Left renal cortex interstitium (tissue), 4 donors: ENCODE results near the gene MRAP2. TPM values are rescaled to one million over a fixed set of nuclear protein-coding genes. Genes with fewer than 3 reads are reported as not detected.

Experiments
- DNase-seq, 4 donors: peaks; one replicate each; pipeline ENCODE4 v3.0.0-alpha.2; 2013; ENCODE audit warnings: low read depth in 4 of 4, low spot score in 2 of 4, missing footprints in 1 of 4
- polyA plus RNA-seq, 4 donors: library from polyadenylated mRNA; unstranded; fragments of 120-200 nt; gene quantifications; one replicate each; pipeline ENCODE4 v1.2.1, GENCODE V29; 2013; ENCODE audit not compliant: insufficient read length in 4 of 4

Gene MRAP2
- polyA plus RNA-seq = 1 to 10 TPM; 2.3 to 4.1 (median 3.3) TPM

DNA sequence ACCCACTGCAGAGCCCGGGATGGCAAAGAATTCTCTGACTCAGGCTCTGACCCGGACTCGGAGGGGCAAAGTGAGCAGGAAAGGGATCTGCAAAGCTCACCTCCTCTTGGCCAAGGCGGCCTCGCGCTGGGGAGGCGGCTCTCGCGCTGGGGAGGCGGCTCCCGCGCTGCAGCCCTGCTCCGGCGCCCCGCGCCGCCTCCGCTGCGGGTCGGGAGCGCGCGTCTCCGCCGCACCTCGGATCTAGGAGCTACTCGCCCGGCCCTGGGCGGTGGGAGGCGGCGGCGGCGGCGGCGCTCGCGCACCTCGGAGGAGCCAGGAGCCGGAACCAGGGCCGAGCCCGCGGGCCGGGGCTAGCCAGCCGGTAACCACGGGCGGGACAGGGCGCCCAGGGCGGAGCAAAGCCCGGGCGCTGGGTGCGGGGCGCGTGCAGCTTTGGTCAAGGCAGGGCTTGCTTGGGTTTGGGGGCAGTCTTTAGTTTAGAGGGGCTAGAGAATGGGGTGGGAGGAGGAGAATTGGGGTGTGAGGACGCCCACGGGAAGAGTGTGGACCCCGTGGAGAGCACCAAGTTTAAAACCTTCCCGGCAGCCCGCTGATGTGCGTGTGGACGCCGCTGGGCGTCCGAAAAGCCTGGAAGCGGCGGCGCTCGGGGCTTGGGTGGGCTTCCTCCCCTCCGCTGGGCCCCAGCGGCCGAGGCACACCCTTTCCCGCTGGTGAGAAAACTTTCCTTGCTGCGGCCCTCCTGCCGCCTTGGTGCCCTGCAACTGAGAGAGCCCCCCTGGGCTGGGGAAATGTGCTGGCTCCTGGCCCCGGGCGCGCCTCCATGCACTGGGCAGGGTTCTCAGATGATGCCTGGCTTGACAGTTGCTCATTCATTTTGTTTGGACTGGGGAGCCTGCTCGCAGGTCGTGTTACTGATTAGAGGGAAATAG lies at the start of gene MRAP2:
MRAP2 (plus strand) TSS at position 250 of the 929 bp plus-strand sequence. CDS start 21,547 bp downstream, outside the sequence.
- no peak for DNase-seq

GRCh38 chr6:83984411-83984810 lies 49.2 kb upstream of the MRAP2 start:
- DNase-seq = no peak

- no peak for DNase-seq
Measured at GRCh38 chr6:83985308-83985713, 48.3 kb upstream of the MRAP2 start.

- no peak for DNase-seq
Measured at GRCh38 chr6:83985715-83986114, 47.9 kb upstream of the MRAP2 start.

DNA sequence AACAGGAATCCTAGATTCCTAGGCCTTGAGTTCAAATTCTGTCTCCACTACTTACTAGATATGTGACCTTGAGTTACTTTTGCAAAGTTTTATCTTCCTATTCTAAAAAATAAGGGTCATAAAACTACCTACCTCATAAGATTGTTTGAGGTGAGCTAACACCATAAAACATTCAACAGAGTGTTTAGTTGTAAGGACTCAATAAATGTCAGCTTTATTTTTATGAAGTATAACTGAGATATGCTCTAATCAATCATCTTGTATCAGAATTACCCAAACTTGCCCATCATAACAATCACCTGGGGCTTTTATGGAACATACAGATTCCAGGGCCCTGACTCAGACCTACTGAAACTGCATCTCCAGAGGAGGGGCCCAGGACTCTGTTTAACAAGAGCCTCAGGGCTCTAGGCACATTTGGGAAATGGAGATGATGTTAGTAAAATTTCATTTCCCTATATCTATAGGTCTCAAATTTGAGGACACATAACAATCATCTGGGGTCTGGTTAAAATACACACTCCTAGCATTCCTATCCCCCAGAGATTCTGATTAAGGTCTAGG lies 35.5 kb upstream of the MRAP2 start:
- no peak for DNase-seq

DNA sequence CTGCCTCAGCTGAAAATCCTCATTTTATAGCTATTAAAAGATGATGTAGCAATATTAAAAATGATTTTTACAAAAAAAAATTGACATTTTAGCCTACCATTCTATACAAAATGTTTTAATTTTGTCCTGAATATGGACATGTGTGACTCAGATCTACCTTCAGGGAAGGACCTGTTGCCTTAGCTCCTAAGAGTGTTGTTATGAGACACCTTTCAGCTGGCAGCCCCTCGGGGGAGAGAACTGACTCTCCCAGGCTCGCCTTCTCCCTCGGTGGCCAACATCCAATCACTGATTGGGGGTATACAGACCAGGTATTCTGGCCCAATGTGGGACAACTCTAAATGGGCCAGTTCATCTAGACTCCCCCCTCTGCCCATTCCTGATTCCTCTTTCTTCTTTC lies 32.5 kb upstream of the MRAP2 start:
- no peak for DNase-seq

DNA sequence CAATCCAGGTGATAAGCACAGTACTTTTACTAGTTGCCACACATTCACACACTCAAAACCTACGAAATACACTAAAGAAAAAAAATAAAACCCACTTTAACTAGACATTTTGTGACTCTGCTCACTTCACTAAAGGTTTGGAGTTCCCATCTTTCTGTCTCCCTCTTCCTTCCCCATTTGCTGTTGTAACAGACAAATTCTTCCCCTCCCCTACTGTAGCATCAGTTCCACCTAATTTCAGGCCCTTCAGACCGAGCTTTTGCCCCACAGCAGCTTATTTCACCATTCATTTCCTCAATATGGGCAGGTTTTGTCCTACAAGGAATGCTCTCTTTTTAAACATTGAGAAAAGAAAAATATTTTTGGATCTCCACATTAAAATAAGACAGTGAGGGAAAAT lies 31.3 kb upstream of the MRAP2 start:
- no peak for DNase-seq

DNA sequence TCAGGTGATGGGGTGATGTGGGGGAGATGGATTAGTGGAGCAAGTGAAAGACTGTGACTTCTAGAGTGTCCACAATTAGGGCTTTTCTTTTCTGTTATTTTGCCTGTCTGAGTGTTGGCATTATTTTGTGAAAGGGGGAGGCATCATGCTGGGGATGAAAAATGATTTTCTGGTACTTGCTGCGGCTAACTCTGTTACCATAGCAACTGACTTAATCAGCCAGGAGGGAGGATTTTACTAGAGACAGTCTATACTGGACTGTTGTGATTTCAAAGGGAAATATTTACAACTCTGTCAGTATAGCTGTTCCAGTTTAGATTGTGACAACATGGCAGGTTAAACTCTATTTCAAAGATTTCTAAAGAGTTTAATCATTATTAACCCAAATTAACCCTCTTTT lies 30.4 kb upstream of the MRAP2 start:
- no peak for DNase-seq

DNA sequence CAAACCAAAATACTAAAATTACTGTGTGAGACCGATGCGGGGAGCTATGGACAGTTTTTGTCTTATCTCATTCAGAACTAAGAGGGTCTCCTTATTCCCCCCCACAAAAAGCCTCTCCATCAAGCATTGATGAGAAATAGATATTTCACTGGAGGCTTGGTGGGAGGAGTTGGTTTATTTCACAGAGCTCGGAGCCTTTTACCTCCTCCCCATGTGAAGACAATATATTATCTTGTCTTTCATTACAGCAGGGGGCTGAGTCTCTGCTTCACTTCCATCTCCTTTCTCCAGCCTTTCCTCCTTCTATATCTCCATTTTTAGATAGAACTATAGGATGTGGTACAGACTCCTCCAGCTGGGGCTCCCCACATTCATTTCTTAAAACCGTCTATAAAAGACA lies 29.9 kb upstream of the MRAP2 start:
- no peak for DNase-seq

GRCh38 chr6:84007871-84008270 lies 25.7 kb upstream of the MRAP2 start:
- DNase-seq = no peak

DNA sequence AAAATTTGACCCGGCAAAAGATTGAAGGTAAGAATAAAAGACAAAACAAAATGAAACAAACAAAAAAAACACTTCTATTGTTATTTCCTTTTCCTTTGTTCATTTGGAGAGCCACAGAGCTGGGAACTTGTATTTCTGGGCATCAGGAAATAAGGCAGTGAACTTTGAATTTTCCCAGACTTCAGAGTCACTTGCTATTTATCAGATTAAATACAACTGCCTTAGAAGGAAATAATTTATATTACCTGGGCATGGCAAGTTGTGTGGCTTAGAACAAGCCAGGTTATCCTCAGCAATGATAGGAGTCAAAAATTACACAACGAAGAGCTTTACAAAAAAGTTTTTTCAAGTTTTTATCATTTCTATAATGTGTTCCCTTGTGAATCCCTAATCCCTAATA lies 20.2 kb upstream of the MRAP2 start:
- no peak for DNase-seq

DNA sequence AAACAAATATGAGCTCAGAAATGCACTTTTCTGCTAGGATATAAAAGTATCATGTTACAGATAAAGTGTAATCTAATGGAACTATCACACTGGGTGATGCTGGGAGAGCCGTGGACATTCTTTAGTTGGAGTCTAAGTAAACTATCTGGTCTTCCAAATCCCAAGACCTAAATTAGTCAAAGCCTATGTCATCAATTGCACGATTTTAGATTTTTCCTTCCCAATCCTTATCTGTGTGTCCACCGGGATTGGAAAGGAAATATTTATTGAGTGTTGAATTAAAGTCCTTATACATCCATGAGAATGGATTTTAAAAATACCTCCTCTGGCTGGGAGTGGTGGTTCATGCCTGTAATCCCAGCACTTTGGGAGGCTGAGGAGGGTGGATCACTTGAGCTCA lies 19.6 kb upstream of the MRAP2 start:
- DNase-seq = no peak

DNA sequence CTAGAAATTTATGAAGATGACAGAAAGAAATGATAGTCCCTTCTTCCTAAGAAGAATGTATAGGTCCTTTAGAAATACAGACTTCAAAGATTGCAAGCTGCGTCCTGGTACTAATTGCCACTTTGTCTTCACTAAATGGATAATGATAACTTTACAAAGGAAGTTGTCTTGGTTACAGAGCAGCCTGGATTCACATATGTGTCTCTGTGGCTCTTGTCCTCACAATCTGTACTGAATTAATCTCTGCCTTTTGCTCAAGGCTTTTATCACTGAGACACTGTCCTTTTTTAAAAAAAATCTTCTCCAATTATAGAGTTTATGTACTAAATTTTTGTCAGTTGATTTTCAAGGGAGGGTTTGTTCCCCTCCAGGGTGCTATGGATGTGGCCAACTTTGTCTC lies 17.5 kb upstream of the MRAP2 start:
- DNase-seq = no peak

GRCh38 chr6:84017709-84018452 lies 15.7 kb upstream of the MRAP2 start:
- DNase-seq = no peak

DNA sequence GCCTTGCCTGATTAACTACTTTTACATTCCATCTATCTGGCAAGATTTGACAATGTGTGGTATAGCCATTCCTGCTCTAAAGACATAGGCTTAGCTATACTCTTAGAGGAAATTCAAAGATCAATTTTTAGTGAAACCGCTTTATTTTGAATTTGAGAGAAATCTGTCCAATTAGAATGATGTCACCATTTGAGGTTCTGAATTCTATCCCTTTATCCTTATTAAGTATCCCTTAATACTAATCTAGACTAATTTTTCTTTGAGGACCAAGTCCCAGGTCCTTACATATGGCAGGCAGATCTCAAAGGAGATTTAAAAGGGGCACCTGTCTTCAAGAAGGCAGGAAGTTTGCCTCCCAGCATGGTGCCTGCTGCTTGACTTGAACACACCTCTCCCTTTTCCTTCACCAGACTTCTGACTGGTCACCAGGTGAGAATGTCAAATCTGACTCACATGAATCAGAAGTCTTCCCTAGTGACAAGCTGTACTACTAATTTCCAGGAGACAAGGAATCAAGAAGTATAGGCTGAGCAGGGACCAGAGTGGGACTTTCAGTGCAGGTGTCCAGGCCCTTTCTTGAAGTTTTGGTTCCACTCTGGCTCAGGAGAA lies 15.0 kb upstream of the MRAP2 start:
- no peak for DNase-seq

GRCh38 chr6:84019141-84019841 lies 14.3 kb upstream of the MRAP2 start:
- DNase-seq = no peak

DNA sequence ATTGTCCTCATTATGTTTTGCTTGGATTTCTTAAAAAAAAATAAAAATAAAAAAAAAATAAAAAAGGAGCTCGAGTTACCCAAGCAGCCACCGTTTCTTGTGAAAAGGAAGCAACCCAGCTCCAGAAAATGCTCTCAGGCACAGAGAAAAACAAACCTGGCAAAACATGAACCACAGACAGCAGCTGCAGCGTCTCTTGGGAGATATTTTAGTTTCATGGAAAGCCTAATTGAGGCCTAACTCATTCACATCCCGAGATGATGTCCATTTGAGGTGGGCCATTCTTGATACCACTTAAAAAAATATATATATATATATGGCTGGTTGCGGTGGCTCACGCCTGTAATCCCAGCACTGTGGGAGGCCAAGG lies 13.7 kb upstream of the MRAP2 start:
- no peak for DNase-seq

GRCh38 chr6:84021625-84022024 lies 11.9 kb upstream of the MRAP2 start:
- DNase-seq = no peak

GRCh38 chr6:84026721-84027164 lies 6.8 kb upstream of the MRAP2 start:
- no peak for DNase-seq
